ENCODE data around the gene ATP5ME. TPM values are rescaled to one million over a fixed set of nuclear protein-coding genes. Genes with fewer than 3 reads are reported as not detected.

ATP5ME gene
- total and polyA plus RNA-seq, 2 of the 13 experiments (the other 11 are each of a cell fraction or from before 2014, with no cell fraction given) = 305 to 753 TPM

GRCh38 chr4:665381-665750, 8.7 kb downstream of the ATP5ME start:
- POLR2A ChIA-PET = no interaction called here
- Histone ChIP-seq H4K20me1 (ENCODE audit: insufficient read depth, low read length) (no peaks in the 10 kb centered on the region), H3K27me3 (ENCODE audit: control insufficient read depth in 1 of 2, insufficient read depth in 2 of 2, low read length in 2 of 2) (peaks cover 3 to 33% of the 10 kb centered on the region in 2 experiments; a peak in 4 of 5 replicates), H3K36me3 (replicated peaks in 1 of 2; ENCODE audit: control insufficient read depth in 1 of 2, insufficient read depth in 2 of 2, low read length in 2 of 2) (no peaks in the 10 kb centered on the region), H3K79me2 (ENCODE audit: insufficient read depth, low read length) (no peaks in the 10 kb centered on the region), H3K27ac (ENCODE audit: extremely low read length, insufficient read depth, low read length) (no peak overlapping the region), H3K9ac (ENCODE audit: insufficient read depth, low read depth, low read length) (no peak overlapping the region), H2AFZ (ENCODE audit: low read length) (no peak overlapping the region), H3K4me3 (replicated peaks in 1 of 3; ENCODE audit: insufficient read depth in 1 of 3, low read depth in 2 of 3, low read length in 3 of 3) (no peak overlapping the region; a peak in 1 of 6 replicates), H3K4me2 (ENCODE audit: low read depth, low read length) (no peak overlapping the region), H3K9me3 (ENCODE audit: low read length) (no peaks in the 10 kb centered on the region), H3K4me1 (ENCODE audit: insufficient read depth, low read length) (peaks cover 24% of the 10 kb centered on the region)
- DNase-seq (ENCODE audit: low spot score) (no peak), FAIRE-seq (no peak), ATAC-seq (no peak; the same call in 2 of the 3 replicates)
- WGBS (ENCODE audit: low lambda C conversion rate) = 34% methylated on average over 8 of the region's 12 CpGs
- CTCF ChIA-PET (ENCODE audit: low intra/inter-chr PET ratio, low total read pairs) = no interaction called here
- intact Hi-C loops (cut with micrococcal nuclease; ENCODE audit: unreplicated experiment) (no loop called here), in situ Hi-C loops (cut with HindIII; ENCODE audit: extremely low pct_ligation_motif_present, low pct_unique_long_range_greater_than_20kb) (no loop called here)
- TF ChIP-seq ATF7 (IDR thresholded peaks at IDR 0.05) (0 out of 2 replicates have a peak, but pooled peaks have one; percentile 42), ATF7 (CRISPR knock-in tag; IDR thresholded peaks at IDR 0.05) (no peak), GTF2F1 (IDR thresholded peaks at IDR 0.05; ENCODE audit: low read length) (no peak), RXRB (CRISPR knock-in tag; IDR thresholded peaks at IDR 0.05; ENCODE audit: borderline replicate concordance) (no peak)
- no TSS peak for BruUV-seq (replicated peaks)

GRCh38 chr4:664713-665231, 9.3 kb downstream of the ATP5ME start:
- BruUV-seq (replicated peaks) = no TSS peak
- intact Hi-C loops (cut with micrococcal nuclease; ENCODE audit: unreplicated experiment) (no loop called here), in situ Hi-C loops (cut with HindIII; ENCODE audit: extremely low pct_ligation_motif_present, low pct_unique_long_range_greater_than_20kb) (no loop called here)
- Histone ChIP-seq H3K27me3 (ENCODE audit: control insufficient read depth in 1 of 2, insufficient read depth in 2 of 2, low read length in 2 of 2) (peaks cover 3 to 33% of the 10 kb centered on the region in 2 experiments; a peak in 4 of 5 replicates), H3K27ac (ENCODE audit: extremely low read length, insufficient read depth, low read length) (no peak overlapping the region), H3K4me3 (replicated peaks in 1 of 3; ENCODE audit: insufficient read depth in 1 of 3, low read depth in 2 of 3, low read length in 3 of 3) (no peak overlapping the region), H3K4me1 (ENCODE audit: insufficient read depth, low read length) (peaks cover 28% of the 10 kb centered on the region), H3K79me2 (ENCODE audit: insufficient read depth, low read length) (no peaks in the 10 kb centered on the region), H3K36me3 (replicated peaks in 1 of 2; ENCODE audit: control insufficient read depth in 1 of 2, insufficient read depth in 2 of 2, low read length in 2 of 2) (no peaks in the 10 kb centered on the region), H3K9me3 (ENCODE audit: low read length) (no peaks in the 10 kb centered on the region), H3K9ac (ENCODE audit: insufficient read depth, low read depth, low read length) (no peak overlapping the region), H2AFZ (ENCODE audit: low read length) (no peak overlapping the region), H4K20me1 (ENCODE audit: insufficient read depth, low read length) (no peaks in the 10 kb centered on the region), H3K4me2 (ENCODE audit: low read depth, low read length) (no peak overlapping the region)
- 89% methylated on average over 7 of the region's 24 CpGs for WGBS (ENCODE audit: low lambda C conversion rate)
- ChIA-PET POLR2A (interaction anchor here (1.5 kb wide), 1 partner anchor 9 kb away, joined by 7 read pairs; the partner anchor contains the start of genes ATP5ME and MYL5), CTCF (ENCODE audit: low intra/inter-chr PET ratio, low total read pairs) (no interaction called here)
- no peak for FAIRE-seq
- ATAC-seq = no peak
- peak; percentile 62; the same call in 1 of the 2 replicates for TF ChIP-seq ZNF121 (CRISPR knock-in tag; IDR thresholded peaks at IDR 0.05)
- TF ChIP-seq AKAP8 (CRISPR knock-in tag; IDR thresholded peaks at IDR 0.05) = no peak
- DNase-seq (ENCODE audit: low spot score) = no peak

Measured in HepG2 (cell line).